ENCODE data around the gene GBA3.
A peak's percentile ranks its signal among the peaks of the same experiment; 100 is the strongest.

The GBA3 gene

DNA sequence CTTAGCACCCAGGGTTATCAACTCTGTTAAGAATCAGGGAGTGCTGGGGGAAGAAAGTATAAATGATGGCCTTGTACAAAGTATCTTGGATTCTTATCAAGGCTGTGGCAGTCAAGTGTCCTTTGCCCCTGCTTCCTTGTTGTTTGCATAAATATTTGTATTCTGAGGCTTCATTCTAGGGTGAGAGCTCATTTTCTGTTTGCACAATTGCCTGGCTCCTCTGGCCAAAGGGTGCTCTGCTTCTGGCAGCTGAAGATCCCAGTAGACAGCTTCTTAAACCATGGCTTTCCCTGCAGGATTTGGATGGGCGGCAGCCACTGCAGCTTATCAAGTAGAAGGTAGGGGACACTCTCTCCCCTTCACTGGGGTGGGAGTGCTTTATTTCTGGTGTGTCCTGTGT, at the start of gene GBA3:
TSS of gene GBA3 (plus strand) at position 202 of the 400 bp plus-strand sequence.
- no peak for DNase-seq

DNA sequence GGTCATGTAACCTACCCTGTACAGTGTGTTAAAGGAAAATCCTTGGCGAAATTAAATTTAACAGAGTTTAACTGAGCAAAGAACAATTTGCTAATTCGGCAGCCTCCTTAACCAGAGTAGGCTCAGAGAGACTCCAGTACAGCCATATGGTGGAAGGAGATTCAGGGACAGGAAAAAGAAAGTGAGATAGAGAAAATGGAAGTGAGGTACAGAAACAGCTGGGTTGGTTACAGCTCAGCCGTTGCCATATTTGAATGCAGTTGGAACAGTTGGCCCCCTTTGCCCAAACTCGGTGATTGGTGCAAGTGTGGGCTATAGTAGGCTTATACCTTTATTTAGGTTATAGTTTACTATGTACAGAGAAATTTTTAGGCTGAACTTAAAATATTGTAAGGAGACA, 48.8 kb upstream of the GBA3 start:
- no peak for DNase-seq

DNA sequence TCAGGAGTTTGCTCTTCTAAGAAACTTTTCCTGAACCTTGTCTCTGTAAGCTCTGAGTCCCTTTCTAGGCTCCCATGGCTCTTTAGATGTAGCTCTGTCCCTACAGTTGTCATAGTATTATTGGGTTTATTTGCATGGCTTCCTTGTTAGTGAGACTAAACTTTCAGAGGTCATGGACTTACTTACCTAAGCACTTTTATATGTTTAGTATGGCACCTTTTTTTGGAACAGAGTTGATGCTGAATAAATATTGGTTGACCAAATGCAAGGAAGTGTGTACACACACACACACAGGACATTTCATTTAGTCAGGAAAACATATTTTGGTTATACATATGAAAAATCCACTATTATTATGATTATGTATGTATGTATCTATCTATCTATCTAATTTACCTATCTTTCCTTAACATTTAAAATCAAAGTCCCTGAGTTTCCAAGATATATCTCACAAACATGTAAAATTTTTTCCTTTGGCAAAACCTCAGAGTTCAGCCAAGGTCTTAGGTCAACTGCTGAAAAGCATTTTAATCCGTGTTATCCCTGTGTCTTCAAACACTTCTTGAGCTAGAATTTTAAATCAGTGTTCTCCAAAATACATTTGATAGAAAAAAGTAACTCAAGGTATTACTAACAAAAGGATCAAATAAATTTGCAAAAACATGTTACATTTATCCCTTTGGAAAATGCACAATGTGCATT, 47.1 kb upstream of the GBA3 start:
- DNase-seq, result no peak

DNA sequence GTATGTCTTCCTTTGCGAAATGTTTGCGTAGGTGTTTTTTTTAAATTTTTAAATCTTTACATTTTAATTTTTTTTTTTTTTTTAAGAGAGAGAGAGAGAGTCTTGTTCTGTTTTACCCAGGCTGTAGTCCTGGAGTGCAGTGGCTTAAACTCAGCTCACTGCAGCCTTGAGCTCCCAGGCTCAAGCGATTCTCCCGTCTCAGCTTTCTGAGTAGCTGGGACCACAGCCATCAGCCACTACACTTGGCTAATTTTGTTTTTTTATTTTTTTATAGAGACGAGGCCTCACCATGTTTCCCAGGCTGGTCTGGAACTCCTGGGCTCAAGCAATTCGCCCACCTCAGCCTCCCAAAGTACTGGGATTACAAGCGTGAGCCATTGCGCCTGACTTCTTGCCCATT, 43.7 kb upstream of the GBA3 start:
- DNase-seq, result no peak

DNA sequence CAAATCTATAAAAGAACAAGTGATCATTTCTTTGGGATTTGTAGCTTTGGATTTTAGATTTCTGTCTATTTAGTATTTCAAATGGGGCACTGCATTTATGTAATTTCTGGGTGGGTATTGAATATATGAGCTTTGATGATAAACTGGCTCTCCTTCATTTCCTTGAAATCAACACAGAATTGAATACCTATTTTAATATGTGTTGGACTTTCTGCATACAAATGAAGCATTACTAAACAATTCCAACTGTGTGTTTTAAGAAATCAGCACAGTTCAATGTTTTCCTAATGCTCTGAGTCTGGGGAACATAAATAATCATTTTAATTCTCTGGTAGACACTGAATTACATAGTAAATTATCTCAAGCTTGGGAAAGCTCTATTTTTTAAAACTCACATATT, 42.0 kb upstream of the GBA3 start:
- DNase-seq, result no peak

DNA sequence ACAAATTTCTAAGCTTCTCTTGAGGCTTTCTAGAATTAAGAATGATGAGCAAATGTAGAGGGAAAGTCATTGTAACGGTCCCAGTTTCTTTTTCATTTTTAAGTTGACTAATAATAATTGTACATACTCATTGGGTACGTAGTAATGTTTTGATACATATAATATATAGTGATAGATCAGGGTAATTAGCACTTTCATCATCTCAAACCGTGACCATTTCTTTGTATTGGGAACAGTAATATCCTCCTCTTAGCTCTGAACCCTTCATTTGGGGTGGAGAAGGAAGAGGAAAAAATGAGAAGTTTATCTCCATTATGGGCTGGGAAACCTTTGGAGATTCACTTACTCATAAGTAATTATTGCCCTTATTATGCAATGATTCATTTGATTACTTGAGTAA, 39.0 kb upstream of the GBA3 start:
- DNase-seq, result no peak

DNA sequence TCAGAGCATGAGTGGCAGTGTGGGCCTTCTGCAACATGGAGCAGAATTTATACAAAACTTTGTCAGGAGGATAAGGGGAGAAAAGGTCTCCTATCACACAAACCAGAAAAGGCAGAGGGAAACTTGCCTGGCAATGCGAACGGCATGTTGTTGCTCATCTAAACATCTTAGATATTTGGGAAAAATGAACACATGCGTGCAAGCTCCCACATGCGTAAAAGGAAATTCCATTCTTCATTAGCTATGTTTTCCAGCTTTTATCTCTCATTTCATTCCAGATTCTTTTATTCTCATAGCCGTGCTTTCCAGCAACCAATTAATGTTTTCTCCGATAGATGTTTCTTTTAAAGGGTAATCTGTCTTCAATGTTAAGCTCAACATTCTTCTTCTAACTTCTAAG, 31.3 kb upstream of the GBA3 start:
- no peak for DNase-seq

DNA sequence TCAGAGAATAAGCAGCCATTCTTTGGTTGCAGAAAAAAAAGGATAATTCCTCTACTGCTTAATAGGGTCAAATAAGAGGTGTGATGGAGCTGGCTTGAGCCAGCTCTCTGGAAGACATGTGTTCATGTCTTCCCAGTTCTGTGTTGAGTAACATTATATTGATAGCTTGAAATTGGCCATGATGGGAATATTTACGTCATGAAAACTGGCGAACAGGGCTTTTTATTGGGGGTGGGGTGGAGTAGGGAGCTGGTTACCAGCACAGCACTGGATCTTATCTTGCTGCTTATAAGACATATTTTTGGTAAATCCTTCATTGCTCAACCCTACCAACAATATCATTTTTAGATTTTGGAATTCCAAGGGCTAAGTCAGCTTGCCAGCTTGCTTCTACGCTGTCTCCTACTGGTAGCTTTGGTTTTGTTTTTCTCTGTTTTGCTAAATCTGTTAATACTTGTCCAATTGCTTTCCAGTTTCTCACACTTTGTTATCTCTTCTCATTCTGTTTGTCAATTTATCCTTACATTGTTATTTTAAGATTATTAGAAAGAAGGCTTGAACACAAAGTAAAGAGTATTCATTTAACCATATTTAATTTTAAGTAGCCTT, 25.3 kb upstream of the GBA3 start:
- no peak for DNase-seq

DNA sequence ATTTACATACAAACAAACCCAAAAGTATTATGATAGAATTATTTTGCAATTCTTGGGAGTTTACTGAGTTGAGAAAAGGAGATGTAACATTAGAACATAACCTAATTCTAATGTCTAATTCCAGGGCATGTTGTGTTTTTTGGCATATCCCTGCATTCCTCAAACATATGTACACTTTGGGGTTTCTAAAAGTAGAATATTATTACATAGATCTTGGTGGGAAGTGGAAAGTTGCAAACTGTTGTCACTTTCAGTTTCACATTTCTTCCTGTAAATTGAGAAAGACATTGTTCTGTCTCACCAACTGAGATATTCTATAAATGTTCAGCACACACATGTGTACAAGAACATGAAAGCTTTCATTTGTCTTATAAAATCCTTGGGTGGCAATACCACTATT, 24.4 kb upstream of the GBA3 start:
- DNase-seq, result no peak

DNA sequence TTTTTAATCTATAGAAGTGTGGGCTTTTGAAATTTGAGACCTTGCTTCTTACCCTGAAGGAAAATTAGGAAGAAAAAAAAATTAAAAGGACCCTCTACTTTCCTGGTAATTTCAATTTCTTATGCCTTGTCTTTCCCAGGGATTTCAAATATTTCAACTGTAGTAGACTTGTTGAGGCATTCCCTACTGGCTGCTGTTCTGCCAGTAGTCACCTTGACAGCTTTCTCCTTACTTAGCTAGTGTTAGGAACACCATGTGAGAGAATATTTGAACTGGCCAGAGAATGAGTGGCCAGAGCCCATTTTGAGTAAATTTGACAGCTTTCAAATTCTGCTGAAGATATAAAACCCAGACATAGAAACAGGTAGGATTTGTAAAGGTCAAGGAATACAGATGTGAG, 24.0 kb upstream of the GBA3 start:
- DNase-seq, result no peak

DNA sequence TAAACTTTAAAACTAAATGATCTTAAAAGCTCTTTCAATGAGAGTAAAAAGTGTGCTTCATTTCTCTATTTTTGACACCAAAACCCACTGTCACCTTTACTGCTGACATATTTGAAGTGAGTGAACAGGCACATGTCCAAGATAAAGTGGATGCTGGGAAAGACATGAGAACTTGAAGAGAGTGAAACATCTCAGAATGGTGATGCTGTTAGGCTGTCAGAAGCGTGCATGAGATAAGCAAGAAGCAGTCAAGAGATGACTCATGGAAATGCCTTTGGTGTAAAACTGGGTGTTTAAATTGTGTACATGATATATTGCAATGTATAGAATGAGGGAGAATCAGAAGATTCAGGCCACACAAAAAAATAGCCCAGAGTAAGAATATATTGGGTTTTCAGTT, 21.8 kb upstream of the GBA3 start:
- peak; percentile 15 for DNase-seq

DNA sequence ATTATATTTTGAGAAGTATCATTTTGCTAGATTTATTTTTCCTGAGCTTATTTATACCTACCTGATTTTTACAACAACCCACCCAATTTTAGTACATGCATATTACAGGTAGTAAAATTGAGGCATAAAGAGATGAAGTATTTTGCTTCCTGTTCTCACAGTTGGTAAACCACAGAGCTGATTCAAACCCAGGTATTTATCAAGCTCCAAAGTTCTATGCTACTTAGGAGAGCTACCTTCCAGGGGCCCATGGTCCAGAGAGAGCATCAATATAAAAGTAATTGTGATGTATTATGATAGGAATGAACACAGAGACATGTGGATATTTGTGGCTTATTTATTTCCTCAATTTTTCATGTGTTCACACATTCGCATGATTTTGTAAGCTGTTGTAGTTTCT, 20.2 kb upstream of the GBA3 start:
- DNase-seq, result no peak

DNA sequence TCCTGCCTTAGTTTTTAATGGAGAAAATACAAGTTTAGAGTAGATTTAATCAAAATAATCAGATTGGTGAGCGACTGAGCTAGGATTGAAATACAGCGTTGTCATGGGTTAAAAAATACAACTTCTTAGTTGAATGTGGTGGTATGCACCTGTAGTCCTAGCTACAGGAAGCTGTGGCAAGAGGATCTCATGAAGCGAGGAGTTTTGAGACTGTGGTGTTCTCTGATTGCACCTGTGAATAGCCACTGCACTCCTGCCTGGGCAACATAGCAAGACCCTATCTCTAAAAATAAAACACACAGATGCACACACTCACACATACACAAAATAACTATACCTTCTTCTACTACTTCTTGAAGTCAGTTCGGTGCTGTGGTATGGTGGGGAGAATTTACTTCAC, 19.8 kb upstream of the GBA3 start:
- DNase-seq, result no peak

DNA sequence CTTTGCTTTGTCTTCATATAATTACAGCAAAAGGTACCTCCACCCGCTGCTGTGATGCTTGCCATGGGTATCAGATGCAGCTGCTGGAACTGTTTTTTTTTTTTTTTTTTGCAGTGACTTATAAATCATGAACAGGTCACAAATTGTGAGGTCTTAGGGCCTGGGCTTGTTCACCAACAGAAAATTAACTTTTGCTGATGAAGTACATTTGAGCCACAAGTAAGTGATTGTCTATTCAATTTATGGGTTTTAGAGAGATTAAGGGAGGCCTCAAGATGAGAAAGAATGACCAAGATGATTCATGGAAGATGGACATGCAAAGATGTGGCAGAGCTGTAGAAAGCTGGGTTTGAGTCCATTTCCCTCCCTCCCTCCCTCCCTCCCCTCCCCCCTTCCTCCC, 18.0 kb upstream of the GBA3 start:
- no peak for DNase-seq

DNA sequence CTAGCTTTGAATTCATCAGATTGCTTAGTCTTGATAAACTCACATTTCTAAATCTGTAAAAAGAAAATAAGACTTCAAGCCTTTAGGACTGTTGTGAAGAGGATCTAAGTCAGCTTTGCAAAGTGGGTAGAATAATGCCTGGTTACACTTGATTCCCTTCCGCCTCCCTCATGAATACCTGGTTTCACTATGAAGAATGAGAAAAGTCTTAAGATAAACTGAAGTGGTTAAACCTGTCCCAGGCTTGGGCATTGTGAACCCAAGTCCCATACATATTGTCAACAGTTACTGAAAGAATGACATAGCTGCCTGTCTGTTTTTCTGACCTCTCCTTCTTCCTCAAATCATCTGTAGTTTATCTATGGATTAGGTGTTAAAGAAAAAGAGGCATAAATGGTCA, 16.7 kb upstream of the GBA3 start:
- peak; percentile 1 for DNase-seq

DNA sequence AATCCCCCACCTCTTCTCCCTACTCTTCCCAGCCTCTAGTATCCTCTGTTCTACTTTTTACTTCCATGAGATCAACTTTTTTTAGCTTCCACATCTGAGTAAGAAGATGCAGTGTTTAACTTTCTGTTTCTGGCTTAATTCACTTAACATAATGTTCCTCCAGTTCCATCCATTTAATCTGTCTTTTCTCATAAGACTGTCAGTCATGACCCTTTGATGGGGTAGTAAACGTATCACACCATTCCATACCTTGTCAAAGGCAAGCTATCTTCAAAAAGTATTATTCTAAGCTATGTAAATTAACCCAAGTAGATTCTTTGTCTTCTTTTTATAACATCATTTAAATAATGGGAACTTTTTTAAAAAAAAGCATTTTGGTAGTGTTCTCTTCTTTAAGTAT, 15.0 kb upstream of the GBA3 start:
- no peak for DNase-seq

DNA sequence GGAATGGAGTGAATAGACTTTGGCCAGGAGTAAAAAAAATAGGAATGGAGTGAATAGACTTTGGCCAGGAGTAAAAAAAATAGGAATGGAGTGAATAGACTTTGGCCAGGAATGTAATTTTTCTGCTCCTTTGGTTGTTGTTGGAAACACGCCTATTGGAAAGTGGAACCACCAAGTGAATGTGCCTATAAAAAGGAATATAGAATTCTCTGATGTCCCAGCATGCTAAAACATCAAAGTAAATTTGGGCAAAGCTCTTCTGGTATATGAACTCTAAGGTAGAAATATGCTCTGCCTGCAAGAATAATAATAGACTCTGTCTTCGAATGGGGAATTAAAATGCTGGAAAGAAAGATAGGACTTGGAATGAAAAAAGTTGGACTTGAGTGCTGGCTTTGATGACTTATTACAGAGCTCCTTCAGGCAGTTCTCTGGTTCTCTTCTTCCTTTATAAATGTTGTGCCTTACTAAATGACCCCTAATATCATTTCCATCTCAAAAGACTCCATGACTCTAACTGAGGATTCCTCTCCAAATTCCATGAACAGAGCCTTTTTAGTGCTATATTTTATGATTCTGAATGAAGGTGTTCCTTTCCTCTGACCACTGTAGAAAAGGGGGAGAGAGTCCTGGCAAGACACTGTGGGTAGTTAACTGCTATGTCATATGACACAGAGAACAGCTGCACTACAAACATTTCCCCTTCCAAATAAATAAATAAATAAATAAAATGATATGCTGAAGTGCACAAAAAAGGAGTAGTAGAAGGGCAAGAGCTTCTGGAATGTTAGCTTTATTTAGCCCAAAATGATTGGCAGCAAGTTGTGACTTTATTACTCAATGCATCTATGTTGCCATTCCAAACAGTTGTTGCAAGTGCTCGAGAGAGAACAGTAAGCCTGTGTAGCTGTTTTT, 13.5 kb upstream of the GBA3 start:
- no peak for DNase-seq

DNA sequence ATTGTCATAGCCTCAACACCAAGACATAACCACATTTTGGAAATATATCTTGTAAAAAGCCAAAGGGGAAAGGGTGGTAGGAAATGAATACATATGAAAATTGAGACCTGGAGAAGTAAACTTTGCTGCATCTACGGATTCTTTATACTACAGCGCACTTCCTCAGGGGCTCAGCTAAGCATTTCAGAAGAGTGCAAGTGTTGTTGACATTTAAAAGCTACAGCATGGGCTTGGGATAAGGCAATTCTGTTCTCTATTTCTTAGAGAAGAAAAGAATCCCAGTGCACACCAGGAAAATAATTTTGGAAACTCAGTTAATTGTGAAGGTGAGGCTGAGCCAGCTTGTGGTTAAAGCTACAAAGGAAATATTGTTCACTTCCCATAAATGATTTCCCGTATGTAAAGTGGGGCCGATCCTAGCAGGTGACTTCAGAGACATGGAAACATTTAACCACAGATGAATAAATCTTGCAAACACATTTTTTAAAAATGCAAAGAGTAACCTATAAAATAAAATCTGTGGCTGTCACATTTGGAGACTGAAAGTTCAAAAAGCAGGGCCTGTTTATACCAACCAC, 12.6 kb upstream of the GBA3 start:
- no peak for DNase-seq

DNA sequence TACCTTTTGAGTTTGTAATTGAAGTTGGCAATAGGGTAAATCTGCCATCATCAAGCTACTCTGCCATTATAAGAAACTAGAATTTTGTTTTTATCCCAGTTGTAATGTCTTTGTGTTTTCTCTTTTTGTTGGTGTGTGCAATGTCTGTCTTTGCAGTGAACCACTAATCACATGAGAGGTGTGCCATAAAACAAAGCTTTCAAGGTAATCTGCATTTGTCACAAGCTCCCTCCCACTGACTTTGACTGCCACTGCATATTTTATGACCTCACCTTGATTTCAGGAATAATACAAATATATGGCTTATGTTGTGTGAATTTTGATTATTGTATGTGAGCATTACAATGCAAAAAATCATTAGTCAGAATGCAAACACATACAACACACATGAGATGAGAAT, 9.0 kb upstream of the GBA3 start:
- DNase-seq, result no peak

DNA sequence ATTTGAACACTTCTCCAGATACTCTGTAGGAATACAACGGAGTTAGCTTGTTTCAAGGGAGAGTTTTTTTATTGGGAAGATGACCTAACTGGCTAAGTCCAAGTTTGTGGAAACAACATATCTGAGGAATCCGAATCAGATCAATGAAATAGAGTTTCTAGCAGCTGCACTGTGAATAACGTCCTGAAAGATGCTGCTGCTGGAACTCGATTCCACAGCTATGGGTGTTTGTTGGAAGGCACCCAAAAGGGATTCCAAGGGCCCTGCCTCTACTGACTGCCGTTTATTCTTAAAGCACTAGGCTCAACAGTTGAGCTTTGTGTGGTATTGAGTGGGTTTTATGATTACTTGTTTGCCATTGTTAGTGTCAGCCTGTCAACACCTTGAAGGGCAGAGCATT, 6.6 kb upstream of the GBA3 start:
- DNase-seq, result no peak

DNA sequence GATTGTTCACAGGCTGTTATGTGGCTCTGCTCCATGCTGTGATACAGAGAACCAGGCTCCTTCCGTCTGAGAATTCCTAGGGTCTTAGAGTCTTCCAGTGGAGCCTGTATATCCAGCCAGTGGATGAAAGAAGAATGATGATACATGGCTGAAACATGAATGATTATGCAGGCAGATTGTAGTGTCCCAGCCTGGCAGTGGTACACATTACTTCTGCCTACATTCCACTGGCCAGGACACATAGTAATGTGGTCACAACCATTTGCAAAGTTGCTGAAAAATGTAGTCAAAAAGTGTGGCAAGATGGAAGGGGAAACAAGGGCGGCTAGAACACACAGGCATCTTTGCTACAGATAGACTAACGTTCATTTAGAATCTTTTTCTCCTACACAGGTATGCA, 4.5 kb upstream of the GBA3 start:
- DNase-seq, result no peak

DNA sequence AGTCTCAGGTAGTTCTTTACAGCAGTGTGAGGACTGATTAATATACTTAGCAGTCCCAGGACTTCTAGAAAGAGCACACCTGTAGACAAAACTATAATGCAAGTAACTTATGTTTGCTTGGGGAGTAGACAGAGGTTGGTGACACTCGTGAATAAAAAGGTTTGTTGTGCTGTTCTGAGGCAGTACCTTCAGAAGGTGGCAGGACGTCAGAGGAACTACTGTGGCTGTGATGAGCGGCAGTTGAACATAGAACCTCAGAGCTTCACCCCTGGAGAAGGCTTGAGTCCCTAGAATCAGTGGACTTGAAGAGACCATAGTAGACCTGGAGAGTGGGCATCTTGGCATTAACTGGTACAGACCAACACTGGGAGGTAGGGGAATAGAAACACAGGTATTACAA, 3.3 kb upstream of the GBA3 start:
- no peak for DNase-seq

DNA sequence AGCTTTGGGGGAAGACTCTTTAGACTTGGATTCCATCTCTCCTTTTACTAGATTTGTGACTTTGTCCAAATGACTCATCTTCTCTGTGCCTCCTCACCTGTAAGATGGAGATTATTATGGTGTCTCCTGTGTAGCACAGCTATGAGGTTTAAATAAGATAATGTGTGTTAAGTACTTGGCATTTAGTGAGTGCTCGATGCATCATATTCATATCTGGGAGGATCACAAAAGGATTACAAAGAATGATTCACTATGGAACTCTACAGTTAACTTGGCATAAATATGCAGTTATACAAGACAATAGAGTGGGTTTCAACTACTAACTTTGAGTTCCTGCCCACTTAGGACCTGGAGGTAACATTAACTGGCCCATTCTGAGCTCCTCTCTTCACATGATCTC, 2.3 kb downstream of the GBA3 start:
- DNase-seq, result no peak

DNA sequence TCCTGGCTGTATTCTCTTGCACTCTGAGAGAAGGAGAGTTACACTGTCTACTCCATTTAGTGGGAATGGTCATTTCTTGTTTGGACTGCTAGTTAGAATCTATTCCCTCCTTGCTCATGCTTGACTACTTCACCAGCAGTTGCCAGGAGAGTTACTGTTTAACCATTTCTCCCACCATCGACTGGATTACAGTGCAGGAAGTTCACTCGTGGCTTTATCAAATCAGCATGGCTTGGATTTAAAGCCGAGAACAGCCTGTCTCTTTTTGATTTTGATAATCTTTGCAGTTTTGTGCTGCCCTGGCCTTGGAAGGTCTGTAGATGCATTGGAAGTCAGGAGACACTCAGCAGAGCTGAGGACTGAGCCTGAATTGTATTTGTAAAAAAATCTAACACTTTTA, 3.2 kb downstream of the GBA3 start:
- no peak for DNase-seq
